ENCODE results near the gene KLHL40. TPM values are rescaled to one million over a fixed set of nuclear protein-coding genes. Genes with fewer than 3 reads are reported as not detected.

Gene KLHL40
- total RNA-seq, 1 donor from 2014 or later: not detected

DNA sequence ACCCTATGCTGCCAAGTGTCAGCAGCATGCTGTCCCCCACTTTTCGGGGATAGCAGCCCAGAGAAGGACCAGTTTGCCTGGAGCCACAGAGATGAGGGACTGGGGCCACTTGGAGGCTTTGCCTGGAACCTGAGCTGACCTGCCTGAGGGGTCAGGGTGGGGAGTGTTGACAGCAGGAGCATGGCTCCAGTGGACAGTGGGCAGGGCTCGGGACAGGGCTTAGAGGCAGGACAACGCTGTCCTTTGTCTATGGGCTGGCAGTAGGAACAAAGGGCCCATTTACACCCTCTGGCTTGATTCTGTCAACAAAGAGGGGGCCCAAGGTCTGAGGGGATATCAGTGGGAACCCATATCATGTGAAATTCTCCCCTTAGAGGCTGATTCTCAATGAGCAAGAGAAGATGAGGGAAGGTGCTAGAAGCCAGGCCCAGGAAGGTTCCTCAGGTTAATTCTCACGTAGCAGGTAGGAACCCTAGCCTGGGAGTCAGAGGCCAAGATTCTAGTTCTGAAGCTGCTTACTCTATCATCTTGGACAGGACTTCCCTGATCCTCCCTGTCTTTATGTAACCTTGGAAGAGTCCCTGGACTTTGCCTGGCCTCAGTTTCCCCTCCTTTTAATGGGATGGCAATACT lies 47.0 kb downstream of the KLHL40 start:
- Histone ChIP-seq H4K20me1 (ENCODE audit: insufficient read depth, low read length) (no peaks in the 10 kb centered on the region), H3K79me2 (ENCODE audit: insufficient read depth, low read length) (no peaks in the 10 kb centered on the region), H3K36me3 (ENCODE audit: insufficient read depth, low read length) (no peaks in the 10 kb centered on the region), H3K4me2 (ENCODE audit: low read length) (no peak overlapping the region), H2AFZ (ENCODE audit: low read depth, low read length) (no peak overlapping the region), H3K9me3 (ENCODE audit: insufficient read depth, low read depth, low read length) (peaks cover 5% of the 10 kb centered on the region), H3K27me3 (ENCODE audit: insufficient read depth, low read length) (no peaks in the 10 kb centered on the region), H3K4me3 (ENCODE audit: insufficient read depth, low read depth, low read length) (no peak overlapping the region), H3K27ac (ENCODE audit: low read depth, low read length) (no peak overlapping the region), H3K9ac (ENCODE audit: low read length) (no peak overlapping the region), H3K4me1 (ENCODE audit: insufficient read depth, low read length) (no peaks in the 10 kb centered on the region)
- DNase-seq (ENCODE audit: low read depth) (no peak), FAIRE-seq (no peak)
- no peak overlapping the region for H3K27ac Mint-ChIP-seq (ENCODE audit: unreplicated experiment)
- H3K36me3 Mint-ChIP-seq (ENCODE audit: low read depth, unreplicated experiment): no peaks in the 10 kb centered on the region
- H3K9me3 Mint-ChIP-seq (ENCODE audit: unreplicated experiment): peaks cover 8% of the 10 kb centered on the region
- no peaks in the 10 kb centered on the region for H3K4me1 Mint-ChIP-seq (ENCODE audit: low read depth, unreplicated experiment)
- peaks cover 21% of the 10 kb centered on the region for H3K27me3 Mint-ChIP-seq (ENCODE audit: low read depth, unreplicated experiment)
- no peak for TF ChIP-seq EZH2 (IDR thresholded peaks at IDR 0.05; ENCODE audit: insufficient read depth, low read length)
- TF ChIP-seq, protein P1, sequence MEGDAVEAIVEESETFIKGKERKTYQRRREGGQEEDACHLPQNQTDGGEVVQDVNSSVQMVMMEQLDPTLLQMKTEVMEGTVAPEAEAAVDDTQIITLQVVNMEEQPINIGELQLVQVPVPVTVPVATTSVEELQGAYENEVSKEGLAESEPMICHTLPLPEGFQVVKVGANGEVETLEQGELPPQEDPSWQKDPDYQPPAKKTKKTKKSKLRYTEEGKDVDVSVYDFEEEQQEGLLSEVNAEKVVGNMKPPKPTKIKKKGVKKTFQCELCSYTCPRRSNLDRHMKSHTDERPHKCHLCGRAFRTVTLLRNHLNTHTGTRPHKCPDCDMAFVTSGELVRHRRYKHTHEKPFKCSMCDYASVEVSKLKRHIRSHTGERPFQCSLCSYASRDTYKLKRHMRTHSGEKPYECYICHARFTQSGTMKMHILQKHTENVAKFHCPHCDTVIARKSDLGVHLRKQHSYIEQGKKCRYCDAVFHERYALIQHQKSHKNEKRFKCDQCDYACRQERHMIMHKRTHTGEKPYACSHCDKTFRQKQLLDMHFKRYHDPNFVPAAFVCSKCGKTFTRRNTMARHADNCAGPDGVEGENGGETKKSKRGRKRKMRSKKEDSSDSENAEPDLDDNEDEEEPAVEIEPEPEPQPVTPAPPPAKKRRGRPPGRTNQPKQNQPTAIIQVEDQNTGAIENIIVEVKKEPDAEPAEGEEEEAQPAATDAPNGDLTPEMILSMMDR (IDR thresholded peaks at IDR 0.05; ENCODE audit: insufficient read depth, low read depth, low read length): no peak
- no peak overlapping the region for H3K4me3 Mint-ChIP-seq (ENCODE audit: unreplicated experiment)

DNA sequence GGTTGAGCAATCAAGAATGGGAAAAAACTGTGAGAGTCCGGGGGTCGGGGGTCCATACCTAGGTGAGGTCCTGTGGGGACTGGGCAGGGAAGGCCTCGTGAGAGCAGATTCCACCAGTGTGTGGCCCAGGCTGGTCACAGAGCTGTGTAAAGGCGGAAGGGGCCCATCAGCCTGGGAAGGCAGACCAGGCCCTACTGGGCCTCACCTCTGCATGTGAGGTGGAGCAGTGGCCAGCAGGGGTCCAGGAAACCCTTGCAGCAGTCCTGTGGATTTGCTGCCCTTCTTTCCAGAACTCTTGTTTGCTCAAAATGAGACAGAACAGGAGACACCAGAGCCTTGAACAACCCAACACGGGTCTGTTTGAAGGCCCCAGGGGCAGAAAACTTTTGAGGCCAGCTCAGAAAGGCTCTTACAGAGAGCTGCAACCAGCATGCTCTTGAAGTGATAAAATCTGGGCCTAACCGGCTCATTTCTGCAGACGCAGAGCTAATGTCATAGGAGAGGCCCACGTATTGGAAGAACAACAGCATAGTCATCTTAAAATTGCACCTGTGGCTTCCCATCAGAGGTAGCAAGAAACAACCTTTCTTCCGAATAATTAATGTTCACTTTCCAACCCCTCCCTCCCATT lies 47.6 kb downstream of the KLHL40 start:
- no peaks in the 10 kb centered on the region for H3K4me1 ChIP-seq (ENCODE audit: insufficient read depth, low read length)
- Mint-ChIP-seq H3K36me3 (ENCODE audit: low read depth, unreplicated experiment) (no peaks in the 10 kb centered on the region), H3K27me3 (ENCODE audit: low read depth, unreplicated experiment) (peaks cover 20% of the 10 kb centered on the region), H3K4me1 (ENCODE audit: low read depth, unreplicated experiment) (no peaks in the 10 kb centered on the region), H3K27ac (ENCODE audit: unreplicated experiment) (no peak overlapping the region), H3K4me3 (ENCODE audit: unreplicated experiment) (no peak overlapping the region), H3K9me3 (ENCODE audit: unreplicated experiment) (peaks cover 10% of the 10 kb centered on the region)
- no peaks in the 10 kb centered on the region for H3K27me3 ChIP-seq (ENCODE audit: insufficient read depth, low read length)
- no peak overlapping the region for H3K4me2 ChIP-seq (ENCODE audit: low read length)
- no peak for FAIRE-seq
- H4K20me1 ChIP-seq (ENCODE audit: insufficient read depth, low read length): no peaks in the 10 kb centered on the region
- H3K9ac ChIP-seq (ENCODE audit: low read length): no peak overlapping the region
- no peak overlapping the region for H3K27ac ChIP-seq (ENCODE audit: low read depth, low read length)
- no peaks in the 10 kb centered on the region for H3K79me2 ChIP-seq (ENCODE audit: insufficient read depth, low read length)
- TF ChIP-seq EZH2 (IDR thresholded peaks at IDR 0.05; ENCODE audit: insufficient read depth, low read length): no peak
- TF ChIP-seq, protein P1 (IDR thresholded peaks at IDR 0.05; ENCODE audit: insufficient read depth, low read depth, low read length): no peak
- H3K36me3 ChIP-seq (ENCODE audit: insufficient read depth, low read length): no peaks in the 10 kb centered on the region
- peaks cover 5% of the 10 kb centered on the region for H3K9me3 ChIP-seq (ENCODE audit: insufficient read depth, low read depth, low read length)
- no peak overlapping the region for H2AFZ ChIP-seq (ENCODE audit: low read depth, low read length)
- H3K4me3 ChIP-seq (ENCODE audit: insufficient read depth, low read depth, low read length): no peak overlapping the region
- no peak for DNase-seq (ENCODE audit: low read depth)
